ENCODE results near the gene CDC45. TPM values are rescaled to one million over a fixed set of nuclear protein-coding genes. Genes with fewer than 3 reads are reported as not detected.
A peak's percentile ranks its signal among the peaks of the same experiment; 100 is the strongest.

The CDC45 gene
- total RNA-seq, 4 donors from 2014 or later, result 11.7 TPM; not detected in 3

GRCh38 chr22:19494001-19494560, 14.4 kb downstream of the CDC45 start:
- intact Hi-C loops (cut with DNase I; ENCODE audit: low total_unique reads), result no loop called here
- no peaks in the 10 kb centered on the region for H3K4me1 ChIP-seq
- H3K36me3 ChIP-seq, result no peaks in the 10 kb centered on the region
- no peaks in the 10 kb centered on the region for H3K9me3 ChIP-seq
- no peak for DNase-seq
- no peak overlapping the region for H3K4me3 ChIP-seq
- TF ChIP-seq, protein P1, sequence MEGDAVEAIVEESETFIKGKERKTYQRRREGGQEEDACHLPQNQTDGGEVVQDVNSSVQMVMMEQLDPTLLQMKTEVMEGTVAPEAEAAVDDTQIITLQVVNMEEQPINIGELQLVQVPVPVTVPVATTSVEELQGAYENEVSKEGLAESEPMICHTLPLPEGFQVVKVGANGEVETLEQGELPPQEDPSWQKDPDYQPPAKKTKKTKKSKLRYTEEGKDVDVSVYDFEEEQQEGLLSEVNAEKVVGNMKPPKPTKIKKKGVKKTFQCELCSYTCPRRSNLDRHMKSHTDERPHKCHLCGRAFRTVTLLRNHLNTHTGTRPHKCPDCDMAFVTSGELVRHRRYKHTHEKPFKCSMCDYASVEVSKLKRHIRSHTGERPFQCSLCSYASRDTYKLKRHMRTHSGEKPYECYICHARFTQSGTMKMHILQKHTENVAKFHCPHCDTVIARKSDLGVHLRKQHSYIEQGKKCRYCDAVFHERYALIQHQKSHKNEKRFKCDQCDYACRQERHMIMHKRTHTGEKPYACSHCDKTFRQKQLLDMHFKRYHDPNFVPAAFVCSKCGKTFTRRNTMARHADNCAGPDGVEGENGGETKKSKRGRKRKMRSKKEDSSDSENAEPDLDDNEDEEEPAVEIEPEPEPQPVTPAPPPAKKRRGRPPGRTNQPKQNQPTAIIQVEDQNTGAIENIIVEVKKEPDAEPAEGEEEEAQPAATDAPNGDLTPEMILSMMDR (IDR thresholded peaks at IDR 0.05), result no peak
- TF ChIP-seq POLR2A (IDR thresholded peaks at IDR 0.05), result no peak
- H3K27ac ChIP-seq, result no peak overlapping the region
- H3K27me3 ChIP-seq, result no peaks in the 10 kb centered on the region

DNA sequence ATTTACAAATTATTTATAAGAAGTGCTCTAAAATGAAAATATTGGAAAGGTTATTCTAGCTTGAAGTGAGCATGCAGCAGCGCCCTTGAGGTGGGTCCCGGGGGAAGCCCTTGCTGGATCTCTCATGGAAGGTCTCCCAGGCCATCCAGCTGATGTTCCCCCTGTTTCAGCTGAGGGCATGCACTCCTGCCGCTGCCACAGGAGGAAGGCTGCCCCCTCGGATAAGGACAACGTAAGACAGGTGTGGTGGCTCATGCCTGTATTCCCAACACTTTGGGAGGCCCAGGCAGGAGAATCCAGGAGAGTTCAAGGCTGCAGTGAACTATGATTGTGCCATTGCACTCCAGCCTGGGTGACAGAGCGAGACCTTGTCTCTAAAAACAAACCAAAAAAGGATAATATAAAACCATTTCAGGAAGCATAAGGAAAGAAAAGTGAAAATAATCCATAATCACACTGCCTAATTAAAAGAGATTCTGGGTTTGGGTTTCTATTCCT, 15.0 kb downstream of the CDC45 start:
- TF ChIP-seq POLR2A (IDR thresholded peaks at IDR 0.05), result no peak
- Histone ChIP-seq H3K27me3 (no peaks in the 10 kb centered on the region), H3K4me3 (no peak overlapping the region), H3K27ac (no peak overlapping the region), H3K36me3 (no peaks in the 10 kb centered on the region), H3K9me3 (no peaks in the 10 kb centered on the region), H3K4me1 (no peaks in the 10 kb centered on the region)
- intact Hi-C loops (cut with DNase I; ENCODE audit: low total_unique reads), result no loop called here
- no peak for DNase-seq

- H3K4me1 ChIP-seq, result no peaks in the 10 kb centered on the region
- no peak overlapping the region for H3K4me3 ChIP-seq
- no peaks in the 10 kb centered on the region for H3K9me3 ChIP-seq
- DNase-seq, result no peak
- no peak overlapping the region for H3K27ac ChIP-seq
- no peaks in the 10 kb centered on the region for H3K36me3 ChIP-seq
- no peak for TF ChIP-seq POLR2A (IDR thresholded peaks at IDR 0.05)
- TF ChIP-seq, protein P1 (IDR thresholded peaks at IDR 0.05), result peak in 2 of 4 experiments; percentile 16 to 56
- H3K27me3 ChIP-seq, result no peaks in the 10 kb centered on the region
- intact Hi-C loops (cut with DNase I; ENCODE audit: low total_unique reads), result no loop called here
Observed at GRCh38 chr22:19495562-19496323, 16.0 kb downstream of the CDC45 start.

DNA sequence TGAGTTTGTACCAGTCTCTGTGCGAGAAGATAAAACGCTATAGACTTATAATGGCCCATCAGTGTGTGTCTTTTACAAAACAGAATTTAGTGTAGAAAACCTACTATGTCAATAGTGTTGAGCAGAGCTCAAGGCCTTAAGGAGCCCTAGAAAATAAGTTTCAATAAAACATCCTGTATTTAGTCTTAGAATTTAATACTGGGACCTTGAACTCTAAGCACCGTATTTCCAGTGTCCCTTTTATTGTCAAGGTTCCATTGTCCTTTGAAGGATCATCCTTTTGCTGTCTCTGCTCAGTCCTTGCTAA, 16.6 kb downstream of the CDC45 start:
- TF ChIP-seq POLR2A (IDR thresholded peaks at IDR 0.05), result no peak
- TF ChIP-seq, protein P1 (IDR thresholded peaks at IDR 0.05), result no peak
- Histone ChIP-seq H3K9me3 (no peaks in the 10 kb centered on the region), H3K36me3 (no peaks in the 10 kb centered on the region), H3K27me3 (no peaks in the 10 kb centered on the region), H3K4me1 (no peaks in the 10 kb centered on the region), H3K27ac (no peak overlapping the region), H3K4me3 (no peak overlapping the region)
- no peak for DNase-seq
- intact Hi-C loops (cut with DNase I; ENCODE audit: low total_unique reads), result no loop called here

DNA sequence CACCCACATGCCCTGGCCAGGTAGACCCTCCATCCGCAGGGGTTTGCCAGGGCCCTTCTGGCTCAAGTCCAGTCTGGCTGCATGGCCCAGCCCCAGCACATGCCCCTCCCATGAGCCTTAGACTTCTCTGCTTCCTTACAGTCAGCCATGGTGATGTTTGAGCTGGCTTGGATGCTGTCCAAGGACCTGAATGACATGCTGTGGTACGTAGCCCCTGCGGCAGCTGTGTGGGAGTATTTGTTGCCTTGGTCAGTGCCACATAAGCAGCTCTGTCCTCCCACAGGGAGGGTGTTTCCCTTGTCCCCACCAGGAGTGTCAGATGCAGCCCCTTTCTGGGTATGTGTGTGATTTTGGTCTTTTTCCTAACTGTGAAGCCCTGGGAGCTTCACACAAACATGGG, 17.5 kb downstream of the CDC45 start:
- DNase-seq, result no peak
- Histone ChIP-seq H3K4me3 (no peak overlapping the region), H3K9me3 (no peaks in the 10 kb centered on the region), H3K4me1 (no peaks in the 10 kb centered on the region), H3K27ac (no peak overlapping the region), H3K27me3 (no peaks in the 10 kb centered on the region), H3K36me3 (no peaks in the 10 kb centered on the region)
- TF ChIP-seq, protein P1 (IDR thresholded peaks at IDR 0.05), result no peak
- TF ChIP-seq POLR2A (IDR thresholded peaks at IDR 0.05), result no peak
- intact Hi-C loops (cut with DNase I; ENCODE audit: low total_unique reads), result no loop called here
